22Rv1 (cell line): ENCODE measurements around the gene IQCH.

Source experiments
- H3K27ac ChIP-seq: fragments of 450-650 bp; 2 replicates; pipeline ENCODE4 v1.5.1; 2017
- CTCF ChIP-seq: fragments of 450-650 bp; IDR thresholded peaks from 2 replicates; pipeline ENCODE4 v1.5.1; 2017; ENCODE audit warnings: mild to moderate bottlenecking
- ZFX ChIP-seq: fragments of 450-650 bp; IDR thresholded peaks from 2 replicates; pipeline ENCODE4 v1.6.1; 2017; ENCODE audit warnings: antibody characterized with exemption, borderline replicate concordance

The IQCH gene

GRCh38 chr15:67547836-67548235 is 293.2 kb downstream of the IQCH start:
- TF ChIP-seq CTCF (no peak), ZFX (no peak)
- no peak overlapping the region for H3K27ac ChIP-seq

- no peak overlapping the region for H3K27ac ChIP-seq
- TF ChIP-seq ZFX (no peak), CTCF (no peak)
Measured at GRCh38 chr15:67548236-67548852, 293.8 kb downstream of the IQCH start.

DNA sequence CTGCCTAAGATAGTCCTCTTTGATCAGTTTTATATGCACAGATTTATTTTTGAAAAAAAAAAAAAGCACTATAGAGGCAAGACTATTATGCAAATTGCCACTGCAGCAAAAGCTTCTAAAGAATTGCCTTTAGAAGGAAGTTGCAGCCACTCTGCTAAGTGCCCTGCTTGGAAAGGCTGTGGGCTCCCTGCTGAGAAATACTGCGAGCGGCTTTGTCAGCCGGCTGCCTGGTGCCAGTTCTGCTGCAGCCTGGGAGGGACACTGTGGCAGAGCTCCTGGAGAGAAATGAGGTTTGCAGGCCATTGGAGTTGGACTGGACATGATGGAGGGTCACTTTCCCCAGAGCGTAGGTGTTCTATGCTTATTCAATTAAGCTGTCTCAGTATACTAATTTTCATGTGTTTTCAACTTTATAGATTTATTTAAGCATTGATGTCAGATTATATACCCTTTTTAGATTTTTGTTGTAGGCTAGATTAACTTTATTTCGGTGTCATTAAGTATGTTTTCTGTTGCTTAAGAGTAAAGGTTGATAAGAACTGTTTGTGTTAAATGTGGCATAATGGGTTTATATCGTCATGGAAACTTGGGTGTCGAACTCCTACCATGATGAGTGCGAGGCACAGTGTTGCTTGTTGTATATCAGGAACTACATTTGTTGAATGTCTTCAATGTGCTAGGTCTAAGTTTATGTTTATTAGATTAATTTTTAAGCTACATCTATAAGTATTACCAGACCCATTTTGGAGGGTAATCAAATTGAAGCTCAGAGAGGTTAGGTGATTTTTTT is 294.5 kb downstream of the IQCH start:
- no peak overlapping the region for H3K27ac ChIP-seq
- TF ChIP-seq CTCF (no peak), ZFX (no peak)

- H3K27ac ChIP-seq, result no peak overlapping the region
- TF ChIP-seq CTCF (no peak), ZFX (no peak)
Measured at GRCh38 chr15:67549736-67550135, 295.1 kb downstream of the IQCH start.

DNA sequence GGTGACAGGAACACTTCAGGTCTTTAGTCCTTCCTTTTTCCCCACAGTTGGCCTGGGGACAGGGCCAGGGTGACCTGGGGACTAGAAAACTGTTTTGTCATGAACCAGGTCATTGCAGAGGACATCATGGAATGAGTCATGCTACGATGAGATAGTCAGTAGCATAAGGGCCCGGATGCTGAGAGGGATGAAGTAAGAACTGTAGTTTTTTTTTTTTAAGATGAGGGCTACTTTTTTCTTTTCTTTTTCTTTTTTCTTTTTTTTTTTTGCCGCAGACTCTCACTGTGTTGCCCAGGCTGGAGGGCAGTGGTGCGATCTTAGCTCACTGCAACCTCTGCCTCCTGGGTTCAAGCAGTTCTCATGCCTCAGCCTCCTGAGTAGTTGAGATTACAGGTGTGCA is 295.9 kb downstream of the IQCH start:
- TF ChIP-seq CTCF, result no peak
- TF ChIP-seq ZFX, result no peak
- H3K27ac ChIP-seq, result no peak overlapping the region

DNA sequence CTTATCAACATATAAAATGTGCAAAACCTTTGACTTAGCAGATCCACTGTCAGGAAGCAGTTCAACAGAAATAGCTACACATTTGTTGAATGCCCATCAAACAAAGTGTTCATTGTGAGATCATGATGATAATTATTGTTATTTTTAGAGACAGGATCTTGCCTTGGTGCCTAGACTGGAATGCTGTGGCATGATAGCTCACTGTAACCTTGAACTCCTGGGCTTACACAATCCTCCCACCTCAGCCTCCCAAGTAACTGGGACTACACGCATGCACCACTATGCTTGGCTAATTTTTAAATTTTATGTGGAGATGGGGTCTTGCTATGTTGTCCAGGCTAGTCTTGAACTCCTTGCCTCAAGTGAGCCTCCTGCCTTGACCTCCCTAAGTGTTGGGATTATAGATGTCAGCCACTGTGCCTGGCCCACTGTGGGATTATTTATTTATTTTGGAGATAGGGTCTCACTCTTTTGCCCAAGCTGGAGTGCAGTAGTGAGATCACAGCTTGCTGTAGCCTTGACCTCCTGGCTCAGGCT is 296.7 kb downstream of the IQCH start:
- H3K27ac ChIP-seq, result no peak overlapping the region
- TF ChIP-seq ZFX (no peak), CTCF (no peak)
